Measurements from ENCODE around the gene COA6. TPM values are rescaled to one million over a fixed set of nuclear protein-coding genes. Genes with fewer than 3 reads are reported as not detected.

The COA6 gene
- total and polyA plus RNA-seq, 8 donors: 8.1 to 167 (median 52.3) TPM

- no peak for TF ChIP-seq POLR2AphosphoS5 (IDR thresholded peaks at IDR 0.05)
- no peak for TF ChIP-seq POLR2A (IDR thresholded peaks at IDR 0.05)
- TF ChIP-seq EP300 (IDR thresholded peaks at IDR 0.05): no peak
- TF ChIP-seq CTCF (IDR thresholded peaks at IDR 0.05): no peak
- Histone ChIP-seq H3K9me3 (peaks cover 0 to 15% (median 5%) of the 10 kb centered on the region in 4 donors), H3K4me1 (no peaks in the 10 kb centered on the region), H3K27me3 (no peaks in the 10 kb centered on the region), H3K27ac (no peak overlapping the region), H3K36me3 (no peaks in the 10 kb centered on the region), H3K4me3 (no peak overlapping the region)
- intact Hi-C loops (cut with DNase I; ENCODE audit: low total_unique reads): no loop called here
- DNase-seq: no peak
- WGBS, 5 donors: 60 to 71% (median 68%) methylated on average over 5 of the region's 5 CpGs
Observed at GRCh38 chr1:234342774-234343173, 30.5 kb upstream of the COA6 start.

GRCh38 chr1:234345237-234345636 lies 28.0 kb upstream of the COA6 start:
- TF ChIP-seq EP300 (IDR thresholded peaks at IDR 0.05): no peak
- no peak for TF ChIP-seq POLR2AphosphoS5 (IDR thresholded peaks at IDR 0.05)
- TF ChIP-seq CTCF (IDR thresholded peaks at IDR 0.05): no peak
- no peak for TF ChIP-seq POLR2A (IDR thresholded peaks at IDR 0.05)
- H3K36me3 ChIP-seq: no peaks in the 10 kb centered on the region
- H3K27ac ChIP-seq: no peak overlapping the region
- no peak overlapping the region for H3K4me3 ChIP-seq
- no peak for DNase-seq
- intact Hi-C loops (cut with DNase I; ENCODE audit: low total_unique reads): no loop called here
- no peaks in the 10 kb centered on the region for H3K4me1 ChIP-seq
- H3K9me3 ChIP-seq: peaks cover 0 to 3% (median 0%) of the 10 kb centered on the region in 4 donors
- 96 to 100% (median 100%) methylated on average over 1 of the region's 1 CpG for WGBS, 5 donors
- no peaks in the 10 kb centered on the region for H3K27me3 ChIP-seq

- TF ChIP-seq POLR2AphosphoS5 (IDR thresholded peaks at IDR 0.05): no peak
- DNase-seq: no peak
- Histone ChIP-seq H3K27ac (no peak overlapping the region), H3K9me3 (peaks cover 0 to 3% (median 0%) of the 10 kb centered on the region in 4 donors), H3K4me1 (no peaks in the 10 kb centered on the region), H3K4me3 (no peak overlapping the region), H3K27me3 (no peaks in the 10 kb centered on the region), H3K36me3 (no peaks in the 10 kb centered on the region)
- intact Hi-C loops (cut with DNase I; ENCODE audit: low total_unique reads): no loop called here
- WGBS, 5 donors: 32 to 59% (median 38%) methylated on average over 4 of the region's 4 CpGs
Observed at GRCh38 chr1:234348964-234349363, 24.3 kb upstream of the COA6 start.

- H3K27me3 ChIP-seq: peaks cover 0 to 5% (median 0%) of the 10 kb centered on the region in 3 donors
- H3K4me1 ChIP-seq: no peaks in the 10 kb centered on the region
- H3K36me3 ChIP-seq: no peaks in the 10 kb centered on the region
- H3K27ac ChIP-seq: no peak overlapping the region
- TF ChIP-seq EP300 (IDR thresholded peaks at IDR 0.05) (no peak), POLR2A (IDR thresholded peaks at IDR 0.05) (no peak), POLR2AphosphoS5 (IDR thresholded peaks at IDR 0.05) (no peak), CTCF (IDR thresholded peaks at IDR 0.05) (no peak)
- intact Hi-C loops (cut with DNase I; ENCODE audit: low total_unique reads): no loop called here
- WGBS, 5 donors: 36 to 43% (median 38%) methylated on average over 3 of the region's 3 CpGs
- peak overlapping the region in 1 of 4 donors; percentile 40 for H3K4me3 ChIP-seq
- DNase-seq: no peak
- H3K9me3 ChIP-seq: peaks cover 0 to 3% (median 0%) of the 10 kb centered on the region in 4 donors
Observed at GRCh38 chr1:234355782-234356510, 17.3 kb upstream of the COA6 start.

Measured in stomach (tissue), 9 donors.